Endothelial cell of umbilical vein (primary cell): Measurements from ENCODE around the gene RASGRP4. TPM values are rescaled to one million over a fixed set of nuclear protein-coding genes. Genes with fewer than 3 reads are reported as not detected.
"Not testable (repeated sequence)": the region's sequence is repeated elsewhere in the genome, so short reads cannot be mapped to it uniquely, and the experiment has no call there.

Experiments
- BruUV-seq: library from RNA; stranded (reverse); fragments of 400-500 nt; replicated peaks from 2 replicates; lab custom pipeline; 2021; lab: Mats Ljungman, UMichigan
- CTCF ChIA-PET: fragments of 300-600, 350-600 bp; sonication (Branson Sonifier 250); formaldehyde crosslinking; loops from one replicate; lab custom pipeline; 2021; ENCODE audit warnings: antibody characterized with exemption, inconsistent platforms; lab: Charles Lee
- POLR2A ChIA-PET: fragments of 300-600, 350-600 bp; sonication (Branson Sonifier 250); formaldehyde crosslinking; loops from one replicate; lab custom pipeline; 2021; ENCODE audit warnings: antibody characterized with exemption, inconsistent platforms; lab: Charles Lee
- DNase-seq: peaks from one replicate; pipeline ENCODE4 v3.0.0-alpha.2; 2011; ENCODE audit warnings: low read depth, low spot score
- FAIRE-seq: peaks from 2 replicates; lab custom pipeline; 2011; peaks lifted over from hg19 to GRCh38; lab: Jason Lieb, UNC
- H2AFZ ChIP-seq: 2 replicates; pipeline ENCODE4 v1.6.0; 2012; ENCODE audit warnings: low read depth, low read length, control low read depth, inconsistent platforms
- H3K27ac ChIP-seq: 2 replicates; pipeline ENCODE4 v1.5.1; 2011; ENCODE audit warnings: low read depth, mild to moderate bottlenecking, control low read depth, low read length, moderate library complexity; ENCODE audit not compliant: insufficient read depth
- H3K27me3 ChIP-seq, 2 experiments: 2 replicates each; pipeline versions ENCODE4 v1.6.0 to v1.6.1; 2011; ENCODE audit warnings: low read length in 2 of 2, mixed read lengths in 1 of 2; ENCODE audit not compliant: control insufficient read depth in 2 of 2, insufficient read depth in 2 of 2
- H3K36me3 ChIP-seq, 2 experiments: 2 replicates in 1 of 2; 3 replicates in 1 of 2; pipeline ENCODE4 v1.5.1; 2011; ENCODE audit warnings: low read length in 2 of 2, mild to moderate bottlenecking in 1 of 2, moderate library complexity in 1 of 2; ENCODE audit not compliant: control insufficient read depth in 2 of 2, insufficient read depth in 2 of 2; ENCODE audit errors: extremely low read depth in 1 of 2
- H3K4me1 ChIP-seq: 3 replicates; pipeline ENCODE4 v1.5.1; 2011; ENCODE audit warnings: mild to moderate bottlenecking, low read length; ENCODE audit not compliant: control insufficient read depth, insufficient read depth; ENCODE audit errors: extremely low read depth
- H3K4me2 ChIP-seq: 2 replicates; pipeline ENCODE4 v1.6.1; 2011; ENCODE audit warnings: low read length, control low read depth, mixed read lengths; ENCODE audit not compliant: insufficient read depth
- H3K4me3 ChIP-seq, 3 experiments: fragments of 200-600 bp in 1 of 3; sonication (generic), shearing (Covaris generic) in 1 of 3; replicated peaks in 1 of 3; 2 replicates each; pipeline ENCODE4 v1.5.1; 2011 to 2016; ENCODE audit warnings: control low read depth in 3 of 3, low read length in 3 of 3, mild to moderate bottlenecking in 2 of 3, inconsistent platforms in 1 of 3, low read depth in 1 of 3, moderate library complexity in 1 of 3; ENCODE audit not compliant: insufficient read depth in 1 of 3
- H3K79me2 ChIP-seq: 2 replicates; pipeline ENCODE4 v1.6.0; 2012; ENCODE audit warnings: low read length, inconsistent platforms; ENCODE audit not compliant: control insufficient read depth, insufficient read depth
- H3K9ac ChIP-seq: replicated peaks from 2 replicates; pipeline ENCODE3; 2011; ENCODE audit warnings: low read length, control low read depth; ENCODE audit not compliant: insufficient read depth; ENCODE audit errors: extremely low read depth
- H3K9me1 ChIP-seq: replicated peaks from 3 replicates; pipeline ENCODE4 v1.6.0; 2011; ENCODE audit warnings: mild to moderate bottlenecking, low read length; ENCODE audit not compliant: control insufficient read depth, insufficient read depth; ENCODE audit errors: extremely low read depth
- H3K9me3 ChIP-seq: replicated peaks from 2 replicates; pipeline ENCODE4 v1.5.1; 2012; ENCODE audit warnings: low read length, inconsistent platforms; ENCODE audit not compliant: control insufficient read depth, insufficient read depth
- H4K20me1 ChIP-seq: replicated peaks from 2 replicates; pipeline ENCODE3; 2011; ENCODE audit warnings: mild to moderate bottlenecking, low read length; ENCODE audit not compliant: control insufficient read depth, insufficient read depth; ENCODE audit errors: extremely low read depth
- EZH2 ChIP-seq: IDR thresholded peaks from 2 replicates; pipeline ENCODE4 v1.6.1; 2012; ENCODE audit warnings: borderline replicate concordance, low read depth, mild to moderate bottlenecking, moderate library complexity, low read length, inconsistent platforms; ENCODE audit not compliant: severe bottlenecking
- FOS ChIP-seq: IDR thresholded peaks from 2 replicates; pipeline ENCODE4 v1.6.1; 2011; ENCODE audit warnings: mild to moderate bottlenecking, low read length, moderate library complexity, borderline replicate concordance; ENCODE audit not compliant: insufficient read depth
- GATA2 ChIP-seq: IDR thresholded peaks from 2 replicates; pipeline ENCODE4 v1.7.0; 2011; ENCODE audit warnings: low read depth, mild to moderate bottlenecking, moderate library complexity, mixed read lengths, low read length; ENCODE audit not compliant: insufficient read length, insufficient read depth
- JUN ChIP-seq: IDR thresholded peaks from 2 replicates; pipeline ENCODE4 v1.6.1; 2011; ENCODE audit warnings: borderline replicate concordance, low read depth; ENCODE audit not compliant: insufficient read length, insufficient read depth
- MAX ChIP-seq: IDR thresholded peaks from 2 replicates; pipeline ENCODE4 v1.6.1; 2011; ENCODE audit not compliant: insufficient read depth, insufficient read length
- MYC ChIP-seq: IDR thresholded peaks from one replicate; pipeline ENCODE4 v1.6.1; 2011; ENCODE audit warnings: mild to moderate bottlenecking, low read depth, low read length
- POLR2A ChIP-seq: IDR thresholded peaks from 2 replicates; pipeline ENCODE4 v1.6.1; 2012; ENCODE audit warnings: low read depth, mild to moderate bottlenecking, control low read depth, low read length
- POLR2AphosphoS5 ChIP-seq: IDR thresholded peaks from 2 replicates; pipeline ENCODE4 v1.6.1; 2012; ENCODE audit warnings: low read depth, mild to moderate bottlenecking, control low read depth, low read length, moderate library complexity; ENCODE audit not compliant: insufficient read depth
- dilution Hi-C: fragments of 300-500 bp; cut with MboI; formaldehyde crosslinking; loops from one replicate; pipeline ENCODE4 v1.15.0; 2019; ENCODE audit warnings: low sequenced_read_pairs; ENCODE audit not compliant: extremely low pct_ligation_motif_present
- intact Hi-C: fragments of 100-400 bp; cut with micrococcal nuclease; formaldehyde crosslinking; loops from one replicate; pipeline ENCODE4 v1.10.0; 2022
- polyA plus RNA-seq, 4 experiments: library from polyadenylated mRNA; depleted of rRNA in 3 of 4; stranded (reverse) in 3 of 4; unstranded in 1 of 4; fragments of >200 nt; gene quantifications; 2 replicates each; pipeline versions ENCODE4 v1.2.1 to v1.2.3, GENCODE V29; 2011 to 2012; ENCODE audit warnings: missing spikeins in 1 of 4
- total RNA-seq: library from RNA; stranded (reverse); gene quantifications from 2 replicates; pipeline ENCODE4 v1.2.3, GENCODE V29; 2021
- TF ChIP-seq, protein P1 (sequence below), 2 donors: IDR thresholded peaks; 1 replicate in 1 of 2; 2 replicates in 1 of 2; pipeline ENCODE4 v1.5.1; 2011; ENCODE audit warnings: low read length in 2 of 2, mild to moderate bottlenecking in 2 of 2, moderate library complexity in 2 of 2, control low read depth in 1 of 2, inconsistent platforms in 1 of 2, low read depth in 1 of 2; ENCODE audit not compliant: insufficient read depth in 1 of 2; ENCODE audit errors: extremely low read depth in 1 of 2

Gene RASGRP4
- total and polyA plus RNA-seq, 2 donors (not counting 3 experiments of a cell fraction or from before 2014, with no cell fraction given) = not detected

- Histone ChIP-seq H3K4me3 (no peak overlapping the region), H3K27ac (no peak overlapping the region), H3K4me2 (no peak overlapping the region), H3K4me1 (no peaks in the 10 kb centered on the region), H3K79me2 (no peaks in the 10 kb centered on the region), H3K9me3 (no peaks in the 10 kb centered on the region), H3K9ac (no peak overlapping the region), H3K27me3 (no peaks in the 10 kb centered on the region), H2AFZ (no peak overlapping the region), H3K9me1 (no peaks in the 10 kb centered on the region), H4K20me1 (no peaks in the 10 kb centered on the region), H3K36me3 (no peaks in the 10 kb centered on the region)
- no peak for DNase-seq
- BruUV-seq = no TSS peak
- ChIA-PET POLR2A (no interaction called here), CTCF (no interaction called here)
- FAIRE-seq = no peak
- TF ChIP-seq MAX = no peak
- no peak for TF ChIP-seq EZH2
- TF ChIP-seq FOS = no peak
- TF ChIP-seq GATA2 = no peak
- no peak for TF ChIP-seq JUN
- no peak for TF ChIP-seq POLR2A
- TF ChIP-seq, protein P1, sequence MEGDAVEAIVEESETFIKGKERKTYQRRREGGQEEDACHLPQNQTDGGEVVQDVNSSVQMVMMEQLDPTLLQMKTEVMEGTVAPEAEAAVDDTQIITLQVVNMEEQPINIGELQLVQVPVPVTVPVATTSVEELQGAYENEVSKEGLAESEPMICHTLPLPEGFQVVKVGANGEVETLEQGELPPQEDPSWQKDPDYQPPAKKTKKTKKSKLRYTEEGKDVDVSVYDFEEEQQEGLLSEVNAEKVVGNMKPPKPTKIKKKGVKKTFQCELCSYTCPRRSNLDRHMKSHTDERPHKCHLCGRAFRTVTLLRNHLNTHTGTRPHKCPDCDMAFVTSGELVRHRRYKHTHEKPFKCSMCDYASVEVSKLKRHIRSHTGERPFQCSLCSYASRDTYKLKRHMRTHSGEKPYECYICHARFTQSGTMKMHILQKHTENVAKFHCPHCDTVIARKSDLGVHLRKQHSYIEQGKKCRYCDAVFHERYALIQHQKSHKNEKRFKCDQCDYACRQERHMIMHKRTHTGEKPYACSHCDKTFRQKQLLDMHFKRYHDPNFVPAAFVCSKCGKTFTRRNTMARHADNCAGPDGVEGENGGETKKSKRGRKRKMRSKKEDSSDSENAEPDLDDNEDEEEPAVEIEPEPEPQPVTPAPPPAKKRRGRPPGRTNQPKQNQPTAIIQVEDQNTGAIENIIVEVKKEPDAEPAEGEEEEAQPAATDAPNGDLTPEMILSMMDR (IDR thresholded peaks at IDR 0.05; ENCODE audit: extremely low read depth in 1 of 2, insufficient read depth in 1 of 2, low read depth in 1 of 2, low read length in 2 of 2) = no peak
- no peak for TF ChIP-seq MYC
- TF ChIP-seq POLR2AphosphoS5 = no peak
- dilution Hi-C loops = no loop called here
- intact Hi-C loops = no loop called here
These were observed 47.2 kb upstream of the RASGRP4 start for GRCh38 chr19:38473201-38473600.

- H3K4me3 ChIP-seq, H3K4me1 ChIP-seq, H3K9me3 ChIP-seq, DNase-seq, H3K9ac ChIP-seq, H3K36me3 ChIP-seq, H3K79me2 ChIP-seq, POLR2A ChIA-PET, intact Hi-C loops, H4K20me1 ChIP-seq, H3K9me1 ChIP-seq, CTCF ChIA-PET, H3K4me2 ChIP-seq, FAIRE-seq, H2AFZ ChIP-seq, dilution Hi-C loops, H3K27me3 ChIP-seq, BruUV-seq, H3K27ac ChIP-seq: not testable (repeated sequence)
These were observed 46.7 kb upstream of the RASGRP4 start for GRCh38 chr19:38472725-38473124.
